HepG2 (cell line): Measurements from ENCODE around the gene RPRML. TPM values are rescaled to one million over a fixed set of nuclear protein-coding genes. Genes with fewer than 3 reads are reported as not detected.

Source experiments
- ATAC-seq: fragments of 200-7000 bp; cut with Tn5 transposase; 3 replicates; pipeline ENCODE4 v1.9.1; 2020; ENCODE audit warnings: mild to moderate bottlenecking, moderate library complexity
- BruUV-seq: library from RNA; stranded (reverse); fragments of 400-500 nt; replicated peaks from 2 replicates; lab custom pipeline; 2021; lab: Mats Ljungman, UMichigan
- CTCF ChIA-PET: fragments of 300-600 bp; formaldehyde crosslinking; extraction: SDS; loops from one replicate; lab custom pipeline; 2021; ENCODE audit warnings: low total read pairs, inconsistent platforms, low intra/inter-chr PET ratio; lab: Yijun Ruan, JAX
- POLR2A ChIA-PET: fragments of 350-600 bp; sonication (Branson Sonifier 250); formaldehyde crosslinking; loops from one replicate; lab custom pipeline; 2020; ENCODE audit warnings: antibody characterized with exemption, inconsistent platforms; lab: Yijun Ruan, JAX
- DNase-seq: peaks from one replicate; pipeline ENCODE4 v3.0.0-alpha.2; 2015; ENCODE audit warnings: low spot score
- FAIRE-seq: peaks from 3 replicates; lab custom pipeline; 2011; peaks lifted over from hg19 to GRCh38; lab: Jason Lieb, UNC
- H2AFZ ChIP-seq: one replicate; pipeline ENCODE4 v1.6.1; 2011; ENCODE audit warnings: low read length, inconsistent platforms
- H3K27ac ChIP-seq: fragments of 300-600 bp; 3 replicates; pipeline ENCODE4 v1.8.0; 2011; ENCODE audit warnings: mixed run types, mild to moderate bottlenecking, mixed read lengths, low read length, inconsistent platforms; ENCODE audit not compliant: insufficient read depth; ENCODE audit errors: extremely low read length
- H3K27me3 ChIP-seq, 2 experiments: fragments of 200-600 bp in 1 of 2; 2 replicates in 1 of 2; 3 replicates in 1 of 2; pipeline versions ENCODE4 v1.6.0 to v1.8.0; 2011; ENCODE audit warnings: low read length in 2 of 2, mild to moderate bottlenecking in 2 of 2, moderate library complexity in 2 of 2, inconsistent platforms in 1 of 2; ENCODE audit not compliant: insufficient read depth in 2 of 2, control insufficient read depth in 1 of 2
- H3K36me3 ChIP-seq, 2 experiments: fragments of 200-600 bp in 1 of 2; replicated peaks in 1 of 2; 2 replicates in 1 of 2; 3 replicates in 1 of 2; pipeline versions ENCODE4 v1.5.1 to v1.8.0; 2011; ENCODE audit warnings: low read length in 2 of 2, inconsistent platforms in 1 of 2; ENCODE audit not compliant: insufficient read depth in 2 of 2, control insufficient read depth in 1 of 2
- H3K4me1 ChIP-seq: 2 replicates; pipeline ENCODE4 v1.5.1; 2012; ENCODE audit warnings: low read length, inconsistent platforms; ENCODE audit not compliant: insufficient read depth
- H3K4me2 ChIP-seq: 2 replicates; pipeline ENCODE4 v1.6.0; 2011; ENCODE audit warnings: low read depth, low read length, inconsistent platforms
- H3K4me3 ChIP-seq, 3 experiments: fragments of 200-600 bp in 1 of 3; sonication (generic), shearing (Covaris generic) in 1 of 3; replicated peaks in 1 of 3; 2 replicates each; pipeline ENCODE4 v1.5.1; 2011 to 2016; ENCODE audit warnings: low read length in 3 of 3, inconsistent platforms in 2 of 3, low read depth in 2 of 3, mild to moderate bottlenecking in 2 of 3, control low read depth in 1 of 3, mixed read lengths in 1 of 3; ENCODE audit not compliant: insufficient read depth in 1 of 3
- H3K79me2 ChIP-seq: one replicate; pipeline ENCODE4 v1.6.1; 2011; ENCODE audit warnings: low read length, inconsistent platforms; ENCODE audit not compliant: insufficient read depth
- H3K9ac ChIP-seq: 2 replicates; pipeline ENCODE4 v1.6.0; 2011; ENCODE audit warnings: mild to moderate bottlenecking, low read depth, low read length, inconsistent platforms; ENCODE audit not compliant: insufficient read depth
- H3K9me3 ChIP-seq: 2 replicates; pipeline ENCODE4 v1.5.1; 2012; ENCODE audit warnings: mild to moderate bottlenecking, low read length
- H4K20me1 ChIP-seq: 2 replicates; pipeline ENCODE4 v1.6.0; 2011; ENCODE audit warnings: inconsistent platforms, mild to moderate bottlenecking, low read length, moderate library complexity; ENCODE audit not compliant: insufficient read depth
- HNRNPH1 ChIP-seq: fragments of 200-400 bp; formaldehyde crosslinking; optimal IDR thresholded peaks from 2 replicates; pipeline ENCODE3; 2017; ENCODE audit warnings: mild to moderate bottlenecking, low read depth, low read length
- IRX3 ChIP-seq: sonication (generic); formaldehyde crosslinking; IDR thresholded peaks from 2 replicates; pipeline ENCODE4 v1.8.1; 2023; ENCODE audit warnings: mild to moderate bottlenecking, low read depth, missing genetic modification reagents, borderline replicate concordance
- MAFG ChIP-seq: sonication (generic); formaldehyde crosslinking; IDR thresholded peaks from 2 replicates; pipeline ENCODE4 v1.5.1; 2020; ENCODE audit warnings: mild to moderate bottlenecking, missing genetic modification reagents
- POGZ ChIP-seq: sonication (generic); formaldehyde crosslinking; IDR thresholded peaks from 2 replicates; pipeline ENCODE4 v1.4.0; 2020; ENCODE audit warnings: mild to moderate bottlenecking, missing genetic modification reagents
- RELA ChIP-seq: sonication (generic); formaldehyde crosslinking; IDR thresholded peaks from 2 replicates; pipeline ENCODE4 v1.4.0; 2020; ENCODE audit warnings: missing genetic modification reagents
- REST ChIP-seq, 2 experiments: IDR thresholded peaks; 2 replicates each; pipeline ENCODE4 v1.6.1; 2011 to 2012; ENCODE audit warnings: low read length in 2 of 2, borderline replicate concordance in 1 of 2, low read depth in 1 of 2, mild to moderate bottlenecking in 1 of 2, moderate library complexity in 1 of 2
- SRY ChIP-seq: sonication (generic); formaldehyde crosslinking; IDR thresholded peaks from 2 replicates; pipeline ENCODE4 v1.8.0; 2022; ENCODE audit warnings: mild to moderate bottlenecking, missing genetic modification reagents
- ZBTB33 ChIP-seq: sonication (generic); formaldehyde crosslinking; IDR thresholded peaks from 2 replicates; pipeline ENCODE4 v1.4.0; 2020; ENCODE audit warnings: missing genetic modification reagents
- ZMYM3 ChIP-seq: sonication (generic); formaldehyde crosslinking; IDR thresholded peaks from 2 replicates; pipeline ENCODE4 v1.5.1; 2020; ENCODE audit warnings: mild to moderate bottlenecking, missing genetic modification reagents
- ZNF205 ChIP-seq: IDR thresholded peaks from 2 replicates; pipeline ENCODE4 v1.6.1; 2018; ENCODE audit warnings: missing biosample characterization, missing genetic modification reagents
- WGBS: methylation state at CpG from one replicate; pipeline ENCODE4 v1.1.6; 2017; ENCODE audit warnings: low lambda C conversion rate; 5-methylcytosine and 5-hydroxymethylcytosine counted together
- in situ Hi-C: cut with HindIII; loops from 2 replicates; pipeline ENCODE4 v1.10.0; 2017; ENCODE audit warnings: low pct_unique_long_range_greater_than_20kb; ENCODE audit not compliant: extremely low pct_ligation_motif_present
- intact Hi-C: fragments of 100-400 bp; cut with micrococcal nuclease; formaldehyde crosslinking; loops from one replicate; pipeline ENCODE4 v1.10.0; 2022; ENCODE audit not compliant: unreplicated experiment
- polyA plus RNA-seq, 8 experiments: library from polyadenylated mRNA; depleted of rRNA in 3 of 8; stranded (reverse) in 7 of 8; unstranded in 1 of 8; fragments of >200 nt; fragmentation: Illumina TruSeq in 4 of 8; extraction: Trizol in 4 of 8; gene quantifications; 2 replicates each; pipeline versions ENCODE4 v1.2.1 to v1.2.3, GENCODE V29; 2011 to 2016; ENCODE audit warnings: low read depth in 4 of 8, missing spikeins in 1 of 8, mixed read lengths in 1 of 8; ENCODE audit not compliant: insufficient read depth in 1 of 8
- total RNA-seq, 5 experiments: library from RNA; depleted of rRNA; stranded (reverse); fragments of >200 nt; fragmentation: Illumina TruSeq; extraction: Trizol; gene quantifications; 2 replicates each; pipeline ENCODE4 v1.2.3, GENCODE V29; 2016; ENCODE audit warnings: low read depth in 1 of 5

Gene RPRML
- total and polyA plus RNA-seq, 2 of the 13 experiments (the other 11 are each of a cell fraction or from before 2014, with no cell fraction given) = not detected

- in situ Hi-C loops = no loop called here
- no peaks in the 10 kb centered on the region for H3K79me2 ChIP-seq
- no TSS peak for BruUV-seq
- H3K9me3 ChIP-seq = no peaks in the 10 kb centered on the region
- intact Hi-C loops = no loop called here
- TF ChIP-seq POGZ (CRISPR knock-in tag) (no peak), ZNF205 (CRISPR knock-in tag) (no peak)
- TF ChIP-seq, all 625 proteins: peak for 0
- 75% methylated on average over 8 of the region's 10 CpGs for WGBS
- H2AFZ ChIP-seq = no peak overlapping the region
- DNase-seq (no peak), FAIRE-seq (no peak), ATAC-seq (no peak)
- H3K4me2 ChIP-seq = no peak overlapping the region
- H3K4me3 ChIP-seq = no peak overlapping the region
- H4K20me1 ChIP-seq = no peaks in the 10 kb centered on the region
- peaks cover 15% of the 10 kb centered on the region for H3K4me1 ChIP-seq
- no peak overlapping the region for H3K27ac ChIP-seq
- no peaks in the 10 kb centered on the region for H3K27me3 ChIP-seq
- ChIA-PET CTCF (no interaction called here), POLR2A (no interaction called here)
- peaks cover 0 to 3% of the 10 kb centered on the region in 2 experiments; a peak in 1 of 5 replicates for H3K36me3 ChIP-seq
- no peak overlapping the region for H3K9ac ChIP-seq
Observed at GRCh38 chr17:46971647-46972300, 7.3 kb downstream of the RPRML start.

GRCh38 chr17:46968896-46969295 is 10.2 kb downstream of the RPRML start:
- BruUV-seq = no TSS peak
- FAIRE-seq (no peak), ATAC-seq (no peak), DNase-seq (no peak)
- TF ChIP-seq ZMYM3 (no peak), SRY (no peak), IRX3 (CRISPR knock-in tag) (no peak), MAFG (CRISPR knock-in tag) (no peak), HNRNPH1 (no peak), RELA (CRISPR knock-in tag) (no peak), ZBTB33 (no peak), REST (IDR thresholded peaks at IDR 0.05; ENCODE audit: borderline replicate concordance in 1 of 2, low read depth in 1 of 2, low read length in 2 of 2) (no peak)
- intact Hi-C loops (no loop called here), in situ Hi-C loops (no loop called here)
- H3K27me3 ChIP-seq = no peaks in the 10 kb centered on the region
- CTCF ChIA-PET = no interaction called here
- no peak overlapping the region for H3K4me2 ChIP-seq
- no peak overlapping the region for H3K9ac ChIP-seq
- POLR2A ChIA-PET = no interaction called here
- 96% methylated on average over 8 of the region's 8 CpGs for WGBS
- peaks cover 2 to 3% of the 10 kb centered on the region in 2 experiments; a peak in 1 of 5 replicates for H3K36me3 ChIP-seq
- H3K4me1 ChIP-seq = peaks cover 7% of the 10 kb centered on the region
- no peak overlapping the region for H3K4me3 ChIP-seq
- H3K9me3 ChIP-seq = no peaks in the 10 kb centered on the region
- no peaks in the 10 kb centered on the region; the same call in 1 of the 2 replicates for H4K20me1 ChIP-seq
- no peaks in the 10 kb centered on the region for H3K79me2 ChIP-seq
- no peak overlapping the region for H3K27ac ChIP-seq
- H2AFZ ChIP-seq = no peak overlapping the region
